GM23338 (cell line): ENCODE data around the gene BATF3.

Source experiments
- CTCF ChIP-seq, 2 experiments: fragments of 200-600 bp in 1 of 2; sonication (generic) in 1 of 2; conservative IDR thresholded peaks; 2 replicates each; pipeline versions ENCODE4 v1.5.1 to v1.6.1; 2016 to 2017; ENCODE audit warnings: antibody characterized with exemption in 2 of 2, low read depth in 2 of 2, mild to moderate bottlenecking in 2 of 2, moderate library complexity in 1 of 2
- EZH2 ChIP-seq: fragments of 200-600 bp; sonication (generic); IDR thresholded peaks from one replicate; pipeline ENCODE4 v1.8.0; 2017; ENCODE audit warnings: antibody characterized with exemption, mild to moderate bottlenecking, low read depth; ENCODE audit not compliant: unreplicated experiment
- EZH2phosphoT487 ChIP-seq: fragments of 200-600 bp; sonication (generic); IDR thresholded peaks from one replicate; pipeline ENCODE4 v1.8.1; 2018; ENCODE audit warnings: antibody characterized with exemption; ENCODE audit not compliant: unreplicated experiment
- POLR2AphosphoS5 ChIP-seq: IDR thresholded peaks from 2 replicates; pipeline ENCODE4 v1.6.1; 2016; ENCODE audit warnings: antibody characterized with exemption, low read depth
- REST ChIP-seq: IDR thresholded peaks from one replicate; pipeline ENCODE4 v1.6.1; 2018; ENCODE audit warnings: antibody characterized with exemption; ENCODE audit not compliant: unreplicated experiment
- ZNF114 ChIP-seq: fragments of 250-450 bp; sonication (Bioruptor Pico); IDR thresholded peaks from 2 replicates; pipeline ENCODE4 v1.5.0; 2020; ENCODE audit warnings: mild to moderate bottlenecking, moderate library complexity
- ZNF331 ChIP-seq: fragments of 250-450 bp; sonication (Bioruptor Pico); IDR thresholded peaks from 2 replicates; pipeline ENCODE4 v1.5.0; 2020; ENCODE audit warnings: low read depth, mild to moderate bottlenecking, moderate library complexity

- no peak for TF ChIP-seq CTCF (conservative IDR thresholded peaks at IDR 0.05; ENCODE audit: low read depth in 2 of 2)
- no peak for TF ChIP-seq EZH2phosphoT487
- no peak for TF ChIP-seq REST
- TF ChIP-seq EZH2: no peak
- no peak for TF ChIP-seq POLR2AphosphoS5
- TF ChIP-seq ZNF331: no peak
- TF ChIP-seq ZNF114 (CRISPR knock-in tag): no peak
Observed at GRCh38 chr1:212692774-212693644, 6.6 kb downstream of the BATF3 start.
